Measurements from ENCODE around the gene ZNF232. TPM values are rescaled to one million over a fixed set of nuclear protein-coding genes. Genes with fewer than 3 reads are reported as not detected.
"Not testable (repeated sequence)": the region's sequence is repeated elsewhere in the genome, so short reads cannot be mapped to it uniquely, and the experiment has no call there.

The ZNF232 gene
- total RNA-seq, 1 donor from 2014 or later: 3.3 TPM

- DNase-seq: no peak
- no peak for ATAC-seq (ENCODE audit: poor library complexity)
- intact Hi-C loops (cut with DNase I): no loop called here
Observed at GRCh38 chr17:5115673-5116651, 4.3 kb upstream of the ZNF232 start, which contains the start of gene USP6. Gene USP6, plus strand, starts transcription at chr17:5116032. Its CDS starts 14,336 bp downstream, at chr17:5130368.

GRCh38 chr17:5110816-5111215, 862 bp downstream of the ZNF232 start:
- intact Hi-C loops (cut with DNase I): no loop called here
- ATAC-seq (ENCODE audit: poor library complexity): no peak

GRCh38 chr17:5100832-5101231, 10.8 kb downstream of the ZNF232 start:
- DNase-seq (no peak), ATAC-seq (ENCODE audit: poor library complexity) (no peak)
- intact Hi-C loops (cut with DNase I): no loop called here

More at GRCh38 chr17:5110816-5111215, 862 bp downstream of the ZNF232 start:
- DNase-seq: no peak

GRCh38 chr17:5099271-5099670, 12.4 kb downstream of the ZNF232 start:
- no peak for DNase-seq
- intact Hi-C loops (cut with DNase I): no loop called here
- ATAC-seq (ENCODE audit: poor library complexity): no peak

- peak; percentile 83 for DNase-seq
- ATAC-seq (ENCODE audit: poor library complexity): peak; percentile 93
- intact Hi-C loops (cut with DNase I): no loop called here
Observed at GRCh38 chr17:5097101-5097834, 14.4 kb downstream of the ZNF232 start.

- ATAC-seq (ENCODE audit: poor library complexity) (no peak), DNase-seq (no peak)
- intact Hi-C loops (cut with DNase I): no loop called here
Observed at GRCh38 chr17:5096731-5097100, 15.0 kb downstream of the ZNF232 start.

GRCh38 chr17:5092218-5093010, 19.3 kb downstream of the ZNF232 start:
- DNase-seq: no peak
- no peak for ATAC-seq (ENCODE audit: poor library complexity)
- intact Hi-C loops (cut with DNase I): no loop called here

- intact Hi-C loops (cut with DNase I): no loop called here
- ATAC-seq (ENCODE audit: poor library complexity) (no peak), DNase-seq (no peak)
Observed at GRCh38 chr17:5080591-5080990, 31.1 kb downstream of the ZNF232 start.

GRCh38 chr17:5078106-5079028, 33.3 kb downstream of the ZNF232 start, which contains the start of gene ZFP3:
Gene ZFP3, plus strand, starts transcription at chr17:5078467. Its CDS starts 13,038 bp downstream, at chr17:5091505.
- ATAC-seq (ENCODE audit: poor library complexity) (peak; percentile 98), DNase-seq (peak; percentile 92)
- intact Hi-C loops (cut with DNase I): no loop called here

- ATAC-seq (ENCODE audit: poor library complexity): peak; percentile 33
Observed at GRCh38 chr17:5077781-5078105, 33.9 kb downstream of the ZNF232 start.

GRCh38 chr17:5077275-5077674, 34.4 kb downstream of the ZNF232 start:
- DNase-seq; ATAC-seq (ENCODE audit: poor library complexity); intact Hi-C loops (cut with DNase I): not testable (repeated sequence)

More at GRCh38 chr17:5077781-5078105, 33.9 kb downstream of the ZNF232 start:
- no peak for DNase-seq
- intact Hi-C loops (cut with DNase I): no loop called here

- intact Hi-C loops (cut with DNase I); ATAC-seq (ENCODE audit: poor library complexity); DNase-seq: not testable (repeated sequence)
Observed at GRCh38 chr17:5075472-5075871, 36.2 kb downstream of the ZNF232 start.

GRCh38 chr17:5069724-5070123, 42.0 kb downstream of the ZNF232 start:
- ATAC-seq (ENCODE audit: poor library complexity): no peak
- DNase-seq: no peak
- intact Hi-C loops (cut with DNase I): no loop called here

- no peak for DNase-seq
- intact Hi-C loops (cut with DNase I): no loop called here
- ATAC-seq (ENCODE audit: poor library complexity): no peak
Observed at GRCh38 chr17:5068236-5068635, 43.4 kb downstream of the ZNF232 start.

GRCh38 chr17:5065227-5065744, 46.4 kb downstream of the ZNF232 start:
- no peak for ATAC-seq (ENCODE audit: poor library complexity)
- intact Hi-C loops (cut with DNase I): no loop called here
- no peak for DNase-seq
